ENCODE data around the gene UBE3D. TPM values are rescaled to one million over a fixed set of nuclear protein-coding genes. Genes with fewer than 3 reads are reported as not detected.

Gene UBE3D
- total RNA-seq, 1 donor from 2014 or later: 2.5 TPM

DNA sequence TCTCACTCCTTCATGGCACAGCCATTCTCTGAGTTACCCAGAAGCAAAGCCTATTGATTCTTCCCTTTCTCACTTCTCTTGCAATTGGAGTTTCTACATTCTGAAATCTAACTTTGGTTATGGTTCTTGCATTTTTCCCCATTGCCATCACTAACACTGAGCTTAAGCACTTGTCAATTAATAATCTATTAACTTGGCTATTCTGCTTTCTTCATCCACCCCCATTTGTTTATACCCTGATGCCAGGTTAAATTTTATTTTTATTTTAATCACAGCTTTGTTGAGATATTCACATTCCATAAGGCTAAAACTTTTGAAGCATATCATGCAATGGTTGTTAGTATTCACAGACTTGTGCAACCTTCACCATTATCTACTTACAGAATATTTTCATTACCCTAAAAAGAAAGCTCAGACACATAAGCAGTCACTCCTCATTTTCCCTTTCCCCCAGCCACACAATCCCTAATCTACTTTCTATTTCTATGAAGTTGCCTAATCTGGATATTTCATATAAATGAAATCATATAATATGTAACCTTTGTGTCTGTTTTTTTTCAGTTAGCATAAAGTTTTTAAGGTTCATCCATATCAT lies 222.3 kb downstream of the UBE3D start:
- Histone ChIP-seq H3K4me3 (no peak overlapping the region), H3K36me3 (no peaks in the 10 kb centered on the region), H3K27me3 (ENCODE audit: low read depth) (no peaks in the 10 kb centered on the region), H3K9me3 (replicated peaks) (no peaks in the 10 kb centered on the region), H3K4me1 (no peaks in the 10 kb centered on the region), H3K27ac (replicated peaks) (no peak overlapping the region)
- TF ChIP-seq, protein P1, sequence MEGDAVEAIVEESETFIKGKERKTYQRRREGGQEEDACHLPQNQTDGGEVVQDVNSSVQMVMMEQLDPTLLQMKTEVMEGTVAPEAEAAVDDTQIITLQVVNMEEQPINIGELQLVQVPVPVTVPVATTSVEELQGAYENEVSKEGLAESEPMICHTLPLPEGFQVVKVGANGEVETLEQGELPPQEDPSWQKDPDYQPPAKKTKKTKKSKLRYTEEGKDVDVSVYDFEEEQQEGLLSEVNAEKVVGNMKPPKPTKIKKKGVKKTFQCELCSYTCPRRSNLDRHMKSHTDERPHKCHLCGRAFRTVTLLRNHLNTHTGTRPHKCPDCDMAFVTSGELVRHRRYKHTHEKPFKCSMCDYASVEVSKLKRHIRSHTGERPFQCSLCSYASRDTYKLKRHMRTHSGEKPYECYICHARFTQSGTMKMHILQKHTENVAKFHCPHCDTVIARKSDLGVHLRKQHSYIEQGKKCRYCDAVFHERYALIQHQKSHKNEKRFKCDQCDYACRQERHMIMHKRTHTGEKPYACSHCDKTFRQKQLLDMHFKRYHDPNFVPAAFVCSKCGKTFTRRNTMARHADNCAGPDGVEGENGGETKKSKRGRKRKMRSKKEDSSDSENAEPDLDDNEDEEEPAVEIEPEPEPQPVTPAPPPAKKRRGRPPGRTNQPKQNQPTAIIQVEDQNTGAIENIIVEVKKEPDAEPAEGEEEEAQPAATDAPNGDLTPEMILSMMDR (IDR thresholded peaks at IDR 0.05; ENCODE audit: borderline replicate concordance): no peak
- no peak for DNase-seq
- intact Hi-C loops (cut with micrococcal nuclease): no loop called here

DNA sequence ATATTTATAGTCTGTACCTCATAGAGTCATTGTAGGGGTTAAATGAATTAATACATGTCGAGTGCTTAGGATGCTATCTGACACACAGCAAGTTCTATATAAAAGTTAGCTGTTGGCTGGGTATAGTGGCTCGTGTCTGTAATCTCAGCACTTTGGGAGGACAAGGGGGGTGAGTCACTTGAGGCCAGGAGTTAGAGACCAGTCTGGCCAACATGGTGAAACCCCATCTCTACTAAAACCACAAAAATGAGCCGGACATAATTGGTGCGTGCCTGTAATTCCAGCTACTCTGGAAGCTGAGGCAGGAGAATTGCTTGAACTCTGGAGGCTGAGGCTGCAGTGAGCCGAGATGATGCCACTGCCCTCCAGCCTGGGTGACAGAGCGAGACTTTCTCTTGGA lies 222.9 kb downstream of the UBE3D start:
- Histone ChIP-seq H3K9me3 (replicated peaks) (no peaks in the 10 kb centered on the region), H3K4me1 (no peaks in the 10 kb centered on the region), H3K4me3 (no peak overlapping the region), H3K36me3 (no peaks in the 10 kb centered on the region), H3K27me3 (ENCODE audit: low read depth) (no peaks in the 10 kb centered on the region), H3K27ac (replicated peaks) (no peak overlapping the region)
- intact Hi-C loops (cut with micrococcal nuclease): no loop called here
- TF ChIP-seq, protein P1 (IDR thresholded peaks at IDR 0.05; ENCODE audit: borderline replicate concordance): no peak
- DNase-seq: no peak

Other genes starting within 250 kb of the UBE3D start
- gene DOP1A, start 1.8 kb upstream of the UBE3D start, total RNA-seq: 18.1 TPM
- gene PGM3, start 127.4 kb upstream of the UBE3D start, total RNA-seq: 16.1 TPM
- 3.3 TPM for gene RWDD2A, start 127.5 kb upstream of the UBE3D start, total RNA-seq